HT-29 (cell line): ENCODE results near the gene DLG5. TPM values are rescaled to one million over a fixed set of nuclear protein-coding genes. Genes with fewer than 3 reads are reported as not detected.
"Not testable (repeated sequence)": the region's sequence is repeated elsewhere in the genome, so short reads cannot be mapped to it uniquely, and the experiment has no call there.

Experiments used
- DNase-seq: peaks from one replicate; pipeline ENCODE4 v3.0.0-alpha.2; 2015; ENCODE audit warnings: low spot score
- total RNA-seq: library from RNA; depleted of rRNA; stranded (reverse); fragments of >200 nt; shearing (Covaris generic); gene quantifications from 2 replicates; pipeline ENCODE4 v1.2.3, GENCODE V29; 2014

DLG5 gene
- total RNA-seq, 1 experiment from 2014 or later, result 24.9 TPM

DNA sequence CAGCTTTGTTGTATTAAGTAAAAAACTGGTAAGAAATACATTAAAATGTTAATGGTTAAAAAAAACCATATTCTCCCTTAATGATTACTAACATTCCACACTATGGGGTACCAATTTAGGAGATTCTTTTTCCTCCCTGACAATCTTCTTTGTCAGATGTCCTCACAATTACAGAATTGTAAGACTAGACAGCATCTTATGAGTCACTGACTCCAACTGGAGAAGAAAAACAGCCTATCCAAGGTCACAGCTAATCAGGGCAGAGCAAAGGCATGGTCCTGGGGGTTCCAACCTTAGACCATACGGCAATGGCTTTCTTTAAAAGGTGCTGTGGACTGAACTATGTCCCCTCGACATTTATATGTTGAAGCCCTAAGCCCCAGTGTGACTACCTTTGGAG lies 127.6 kb downstream of the DLG5 start:
- no peak for DNase-seq

DNA sequence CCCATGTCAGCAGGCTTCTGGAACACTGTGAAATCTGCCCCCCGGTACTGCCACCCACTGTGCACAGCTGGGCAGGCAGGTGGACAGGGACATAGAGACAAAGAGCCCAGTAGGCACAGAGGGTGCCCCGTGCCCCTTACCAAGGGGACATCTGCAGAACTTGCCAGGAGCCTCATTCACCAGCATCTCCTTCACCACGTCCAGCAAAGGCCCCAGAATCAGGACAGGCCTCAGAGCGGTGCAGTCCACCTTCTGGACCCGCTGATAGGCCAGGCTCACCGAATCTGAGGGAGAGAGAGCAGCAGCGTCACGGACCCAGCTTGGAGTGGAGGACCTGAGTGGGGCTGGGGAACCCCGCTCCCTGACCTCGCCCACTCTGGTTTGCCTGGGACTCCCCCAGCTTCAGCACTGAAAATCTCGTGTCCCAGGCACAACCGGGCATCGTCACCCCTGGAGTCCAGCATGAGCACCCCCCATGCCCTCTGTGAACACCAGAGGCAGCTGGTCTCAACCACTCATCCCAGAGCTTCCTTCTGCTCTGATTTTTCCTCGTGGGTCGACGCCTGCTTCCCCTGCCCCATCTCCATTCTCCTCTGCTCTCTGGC lies 130.1 kb downstream of the DLG5 start:
- no peak for DNase-seq

- no peak for DNase-seq
Measured at GRCh38 chr10:77795426-77796055, 131.0 kb downstream of the DLG5 start.

GRCh38 chr10:77794256-77795142 lies 132.1 kb downstream of the DLG5 start:
- DNase-seq, result no peak

DNA sequence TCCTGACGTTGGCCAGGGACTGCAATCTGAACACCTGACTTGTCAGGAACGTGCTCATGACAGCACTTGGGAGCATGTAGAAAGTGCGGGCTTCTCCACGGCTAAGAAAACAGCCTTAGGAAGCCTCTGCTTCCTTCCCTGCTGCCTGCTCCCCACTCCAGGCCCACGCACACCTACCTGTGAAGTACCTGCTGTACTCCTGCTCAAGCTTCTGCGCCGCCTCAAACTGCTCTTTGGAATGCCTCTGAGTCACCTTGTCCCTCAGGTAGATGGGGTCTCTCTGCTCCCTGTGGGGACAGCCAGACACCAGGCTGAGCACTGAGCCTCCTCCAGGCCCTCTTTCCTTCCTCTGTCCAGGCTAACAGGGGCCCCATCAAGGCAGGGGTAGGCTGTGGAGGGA lies 132.7 kb downstream of the DLG5 start:
- no peak for DNase-seq

GRCh38 chr10:77792155-77792554 lies 134.4 kb downstream of the DLG5 start:
- DNase-seq, result no peak

DNA sequence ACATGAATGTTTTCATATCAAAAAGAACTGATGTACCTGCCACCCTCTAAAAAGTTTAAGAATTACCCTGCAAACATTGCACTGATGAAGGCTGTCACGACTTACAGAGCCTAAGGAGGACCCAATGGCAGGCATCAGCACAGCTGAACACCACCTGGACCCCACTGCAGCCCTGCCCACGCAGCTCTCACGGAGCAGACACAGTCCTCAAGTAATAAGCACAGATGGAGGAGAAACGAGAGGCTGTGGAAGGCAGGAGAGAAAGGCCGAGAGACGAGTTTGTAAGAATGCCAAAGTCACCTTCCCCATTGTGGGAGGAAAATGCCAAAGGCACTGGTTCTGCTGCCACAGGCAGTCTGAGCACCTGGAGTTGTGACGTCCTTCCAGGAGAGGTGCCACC lies 135.0 kb downstream of the DLG5 start:
- DNase-seq, result no peak

DNA sequence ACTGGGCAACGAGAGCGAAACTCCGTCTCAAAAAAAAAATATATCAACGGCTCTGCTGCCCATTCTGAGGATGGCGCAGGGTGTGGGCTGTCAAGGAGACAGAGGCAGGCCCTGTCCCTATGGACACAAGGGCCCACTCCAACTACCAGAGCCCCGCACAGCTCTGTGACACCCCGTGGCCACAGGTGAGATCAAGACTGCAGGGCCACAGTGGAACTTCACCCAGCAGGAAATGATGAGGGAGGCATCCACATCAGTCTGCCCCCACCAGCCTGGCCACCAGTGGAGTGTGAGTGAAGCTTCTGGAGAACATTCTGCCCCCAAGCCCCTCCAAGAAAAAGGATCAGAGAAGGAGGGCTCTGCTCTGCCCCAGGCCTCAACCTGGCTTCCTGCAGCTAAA lies 136.7 kb downstream of the DLG5 start:
- DNase-seq, result no peak

DNA sequence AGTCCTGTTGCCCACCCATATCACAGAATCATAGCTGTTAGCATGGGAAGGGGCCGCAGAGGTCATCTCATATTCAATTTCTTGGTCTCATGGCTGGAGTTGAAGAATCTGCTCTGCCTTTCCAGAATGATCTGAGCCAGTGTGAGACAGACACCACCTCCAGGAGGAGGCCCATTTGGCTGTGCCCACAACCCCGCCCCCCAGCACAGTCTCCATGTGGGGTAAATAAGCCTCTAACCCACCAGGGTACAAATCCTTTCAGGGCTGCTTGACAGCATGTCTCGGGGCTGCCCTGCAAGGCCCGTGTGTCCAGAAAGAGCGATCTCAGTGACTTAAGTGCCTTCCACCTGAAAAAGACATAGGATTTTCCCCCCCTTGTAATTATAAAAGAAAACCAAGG lies 137.5 kb downstream of the DLG5 start:
- DNase-seq, result no peak

DNA sequence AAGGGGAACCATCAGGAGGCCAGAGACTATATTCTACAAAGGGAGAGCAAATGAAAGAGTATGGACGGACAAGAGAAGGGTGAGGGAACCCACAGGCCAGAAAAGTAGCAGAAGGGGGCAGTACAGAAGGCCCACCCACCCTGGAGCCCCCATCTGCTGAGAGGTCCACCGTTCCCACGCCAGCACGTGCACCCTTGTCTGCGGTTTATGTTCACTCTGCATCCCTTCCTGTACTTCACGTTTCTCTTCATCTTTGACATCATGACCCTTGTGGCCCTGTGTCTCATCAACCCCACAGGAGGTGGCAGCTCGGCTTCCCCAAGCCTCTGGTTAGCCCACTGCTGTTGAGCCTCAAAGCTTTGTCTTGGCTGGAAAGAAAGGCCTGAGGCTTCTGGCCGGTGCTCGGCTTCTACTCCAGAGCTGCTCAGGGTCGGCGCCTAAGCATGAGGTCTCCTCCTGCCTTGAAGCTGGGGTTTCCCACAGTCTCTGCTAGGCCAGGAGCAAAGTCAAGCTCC lies 138.0 kb downstream of the DLG5 start:
- DNase-seq, result no peak

DNA sequence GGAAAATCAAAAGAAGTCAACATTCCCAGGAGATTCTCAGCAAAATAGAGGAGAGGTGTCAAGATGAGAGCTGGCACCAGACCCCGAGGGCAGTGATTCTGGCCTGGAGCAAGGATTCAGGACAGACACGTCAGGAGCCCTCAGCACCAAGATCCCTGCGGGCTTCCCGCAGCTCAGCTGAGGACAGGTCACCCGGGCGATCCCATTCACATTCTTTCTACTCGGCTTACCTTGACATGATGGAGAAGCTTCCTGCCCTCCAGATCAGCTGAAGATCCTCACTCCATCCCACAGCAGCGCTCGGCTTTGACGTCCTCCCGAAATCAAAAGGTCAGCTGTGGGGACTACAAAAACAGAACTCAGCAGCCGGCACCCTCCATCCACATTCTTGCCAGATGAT lies 139.1 kb downstream of the DLG5 start:
- no peak for DNase-seq

GRCh38 chr10:77784856-77785255 lies 141.7 kb downstream of the DLG5 start:
- no peak for DNase-seq

DNA sequence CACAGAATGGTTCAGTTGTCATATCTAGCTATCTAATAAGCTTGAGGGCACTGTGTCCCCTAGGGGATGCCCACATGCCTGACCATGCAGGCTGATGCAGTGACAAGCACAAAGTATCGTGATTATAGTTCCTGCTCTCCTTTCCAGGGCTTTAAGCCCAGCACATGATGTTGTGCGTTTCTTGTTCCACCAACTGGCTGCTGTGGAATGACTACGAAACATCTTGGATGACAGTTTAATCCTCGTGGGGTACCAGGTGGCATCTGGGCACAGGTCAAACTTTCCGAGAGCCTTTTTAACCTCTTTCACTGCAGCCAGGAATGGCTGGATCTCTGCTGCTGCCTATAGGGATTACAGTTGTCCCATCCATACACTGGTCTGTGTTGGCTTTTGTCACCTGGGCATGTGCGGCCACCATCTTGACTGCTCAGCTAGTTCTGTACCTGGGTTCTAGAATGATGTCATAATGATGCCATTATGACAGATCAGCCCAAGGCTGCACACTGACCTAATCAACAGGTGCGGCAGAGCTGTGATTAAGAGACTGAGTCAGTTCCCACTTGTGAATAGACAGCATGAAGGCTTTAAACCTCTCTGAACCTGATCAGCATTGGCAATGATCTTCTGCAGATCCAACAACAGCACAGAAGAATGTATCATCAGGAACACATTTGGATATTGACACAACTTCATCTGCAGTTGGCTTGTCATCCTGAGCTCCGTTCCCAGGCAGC lies 144.1 kb downstream of the DLG5 start:
- DNase-seq, result no peak

DNA sequence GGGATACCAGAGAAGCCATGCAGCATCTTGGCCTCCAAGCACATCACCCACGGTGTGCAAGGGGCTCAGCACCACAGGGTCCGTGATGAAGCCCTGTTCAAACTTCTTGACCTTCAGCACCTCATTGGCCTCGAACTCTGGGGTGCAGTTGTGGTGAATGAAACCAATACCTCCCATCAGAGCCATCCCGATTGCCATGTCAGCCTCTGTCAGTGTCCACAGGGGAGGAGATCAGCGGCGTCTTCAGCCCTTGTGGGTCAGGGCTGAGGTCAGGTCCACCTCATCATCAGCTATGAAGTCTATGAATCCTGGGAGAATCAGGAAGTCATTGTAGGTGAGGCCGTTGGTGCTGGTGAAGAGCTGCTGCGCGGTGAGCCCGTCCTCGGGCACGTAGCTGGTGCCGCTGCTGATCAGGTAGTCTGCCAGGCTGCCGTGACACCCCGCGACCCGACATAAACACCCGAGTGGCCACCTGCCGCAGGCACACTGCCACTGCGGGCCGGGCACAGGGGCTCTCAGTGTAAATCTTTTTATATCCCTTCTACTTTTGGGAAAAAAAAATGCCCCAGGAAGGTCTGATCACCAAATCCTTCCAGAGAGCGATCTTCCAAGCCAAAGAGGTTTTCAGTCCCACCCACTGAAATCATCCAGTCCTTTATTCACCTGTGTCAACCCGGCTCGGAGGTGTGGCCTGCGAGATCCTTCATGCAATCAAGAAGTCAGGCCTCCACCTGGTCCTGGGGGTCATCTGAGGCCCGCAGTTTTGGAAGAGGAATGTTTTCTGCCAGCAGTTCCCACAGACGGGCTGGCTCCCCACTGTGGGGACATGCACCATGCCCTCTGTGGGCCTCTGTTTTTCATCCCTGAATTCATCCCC lies 144.9 kb downstream of the DLG5 start:
- no peak for DNase-seq

GRCh38 chr10:77780180-77780579 lies 146.4 kb downstream of the DLG5 start:
- no peak for DNase-seq

DNA sequence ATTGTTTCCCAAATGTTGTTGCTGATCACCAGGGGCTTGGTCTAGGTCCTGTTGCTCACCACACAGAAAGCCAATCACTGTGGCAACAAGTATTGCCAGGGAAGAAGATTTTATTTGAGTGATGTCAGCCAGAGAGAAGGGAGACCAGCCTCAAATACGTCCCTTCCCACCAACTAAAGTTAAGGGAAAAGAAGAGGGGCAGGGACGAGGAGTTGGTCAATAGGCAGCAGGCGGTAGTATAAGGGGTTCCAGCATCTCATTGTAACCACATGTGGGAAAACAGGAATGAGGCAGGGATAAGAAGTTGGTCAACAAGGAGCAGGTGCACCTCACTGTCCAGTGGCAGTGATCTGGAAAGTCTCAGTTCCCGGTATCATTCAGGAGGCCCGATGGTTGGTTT lies 150.1 kb downstream of the DLG5 start:
- DNase-seq, result no peak

- DNase-seq, result no peak
Measured at GRCh38 chr10:77774940-77775391, 151.6 kb downstream of the DLG5 start.

DNA sequence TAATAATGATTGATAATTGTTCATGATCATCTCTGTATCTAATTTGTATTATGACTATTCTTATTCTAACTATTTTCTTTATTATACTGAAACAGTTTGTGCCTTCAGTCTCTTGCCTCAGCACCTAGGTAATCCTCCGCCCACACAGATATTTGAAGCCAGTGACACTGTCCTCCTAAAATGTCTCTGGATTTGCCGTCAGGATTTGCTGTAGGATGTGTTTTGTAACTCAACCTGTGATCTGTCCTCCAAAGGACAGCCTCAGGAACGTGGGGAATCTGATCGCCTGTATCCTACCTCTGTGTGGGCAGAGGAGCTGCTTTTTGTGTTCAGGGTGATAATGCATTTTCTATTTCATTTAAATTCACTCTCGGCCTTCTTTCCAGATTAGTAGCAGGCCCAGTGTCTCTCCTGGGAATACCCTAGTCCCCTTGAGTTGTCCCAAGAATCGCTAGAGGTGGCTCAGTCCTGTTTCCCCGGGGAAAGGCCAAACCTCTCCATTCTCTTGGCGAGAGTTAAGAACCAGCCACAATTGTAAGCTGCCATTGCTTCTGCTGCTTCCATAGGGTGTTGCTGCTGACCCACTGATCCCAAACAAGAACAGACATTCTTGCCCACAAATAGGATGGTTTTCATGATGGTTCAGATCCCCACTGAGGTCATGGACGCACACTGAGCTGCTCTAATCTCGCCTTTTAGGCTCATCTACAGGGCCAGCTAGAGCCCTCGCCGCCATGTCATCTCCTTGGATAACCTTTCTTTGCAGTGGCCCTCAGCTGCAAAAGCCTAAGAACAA lies 152.7 kb downstream of the DLG5 start:
- DNase-seq, result no peak

GRCh38 chr10:77772852-77773600 lies 153.5 kb downstream of the DLG5 start:
- not testable (repeated sequence) for DNase-seq
